NCI-H345 (cell line): Measurements from ENCODE around the gene RAB8B.

Source experiments
- DNase-seq: peaks from one replicate; lab custom pipeline; 2025; lab: John Stamatoyannopoulos, UW

The RAB8B gene

GRCh38 chr15:63313825-63314224 lies 124.4 kb downstream of the RAB8B start:
- DNase-seq = no peak

DNA sequence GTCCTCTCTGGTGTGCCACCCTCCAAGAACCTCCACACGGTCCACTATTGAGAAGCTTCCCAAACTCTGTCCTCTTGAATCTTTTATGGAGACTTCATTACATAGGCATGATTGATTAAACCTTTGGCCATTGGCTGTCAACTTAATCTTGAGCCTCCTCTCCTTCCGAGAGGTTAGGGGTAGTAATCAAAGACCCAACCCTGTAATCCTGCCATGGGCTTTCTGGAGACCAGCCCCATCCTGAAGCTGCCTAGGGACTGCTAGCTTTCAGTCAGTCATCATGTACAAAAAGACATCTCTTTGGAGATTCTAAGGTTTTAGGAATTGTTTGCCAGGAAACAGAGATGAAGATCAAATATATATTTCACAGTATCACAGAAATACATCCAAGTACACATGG lies 125.0 kb downstream of the RAB8B start:
- no peak for DNase-seq
